Pancreas (tissue), 10 donors: ENCODE measurements around the gene CHD2. TPM values are rescaled to one million over a fixed set of nuclear protein-coding genes. Genes with fewer than 3 reads are reported as not detected.

ENCODE experiments used
- ATAC-seq, 4 donors: fragments of 200-7000 bp; cut with Tn5 transposase; one replicate each; pipeline versions ENCODE4 v1.8.0 to v1.9.1; 2020; ENCODE audit warnings: mild to moderate bottlenecking in 4 of 4, moderate library complexity in 4 of 4
- DNase-seq, 6 donors: peaks; one replicate each; pipeline ENCODE4 v3.0.0-alpha.2; 2020
- FAIRE-seq: peaks from 2 replicates; lab custom pipeline; 2012; peaks lifted over from hg19 to GRCh38; lab: Jason Lieb, UNC
- H3K27ac ChIP-seq, 4 donors: fragments of 200-600 bp; sonication (generic); 1 replicate in 3 of 4; 2 replicates in 1 of 4; pipeline versions ENCODE4 v1.5.0 to v1.8.0; 2020
- H3K27me3 ChIP-seq, 4 donors: fragments of 200-600 bp; one replicate each; pipeline ENCODE4 v1.8.0; 2021
- H3K36me3 ChIP-seq, 3 donors: fragments of 200-600 bp; sonication (generic) in 1 of 3; one replicate each; pipeline versions ENCODE4 v1.5.0 to v1.8.0; 2020 to 2021
- H3K4me1 ChIP-seq, 3 donors: fragments of 200-600 bp; one replicate each; pipeline ENCODE4 v1.8.0; 2021
- H3K4me3 ChIP-seq, 4 donors: fragments of 200-600 bp; sonication (generic) in 2 of 4; one replicate each; pipeline versions ENCODE4 v1.5.0 to v1.8.0; 2020 to 2021
- H3K9me3 ChIP-seq, 4 donors: fragments of 200-600 bp; one replicate each; pipeline ENCODE4 v1.8.0; 2021
- WGBS, 2 donors: extraction: QIAGEN DNeasy Blood & Tissue Kit; methylation state at CpG; one replicate each; pipeline ENCODE4 v1.1.7; 2013; 5-methylcytosine and 5-hydroxymethylcytosine counted together
- intact Hi-C, 3 donors: fragments of 100-400 bp; cut with DNase I; formaldehyde crosslinking; loops; one replicate each; pipeline versions ENCODE4 v1.11.1 to v1.14.2; 2022
- polyA plus RNA-seq, 2 donors: library from polyadenylated mRNA; stranded (reverse); fragments of 200-250 nt; gene quantifications; one replicate each; pipeline ENCODE4 v1.2.3, GENCODE V29; 2013
- total RNA-seq, 6 donors: library from RNA; stranded (reverse); fragmentation: NEBNext Ultra II Directional in 4 of 6; extraction: Animal tissue kit (Norgen Biotek cat#: 25700) in 4 of 6; gene quantifications; one replicate each; pipeline versions ENCODE4 v1.2.1 to v1.2.4, GENCODE V29; 2021 to 2023
- TF ChIP-seq, protein P1 (sequence below), 4 donors: fragments of 200-600 bp; sonication (generic) in 3 of 4; IDR thresholded peaks; one replicate each; pipeline versions ENCODE4 v1.5.0 to v1.8.0; 2021; ENCODE audit warnings: antibody characterized with exemption in 4 of 4
- donor health status: healthy with polysubstance abuse.
- donor health status: DM: no; HTN: no; CAD: no; lungs with moderate emphysema.
- donor health status: DM: no; HTN: no; CAD: no.
- donor health status: control.
- donor health status: control.
- donor health status: Bipolar disorder and iron deficiency.
- donor health status: DM: yes; HTN: yes; CAD: no.
- donor health status: DM: no; HTN: no; CAD: no.
- donor health status: DM: no; HTN: no; CAD: no.
- donor health status: DM: yes; HTN: yes; CAD: no.

CHD2 gene
- total and polyA plus RNA-seq, 8 donors = 27.7 to 86.3 (median 44.0) TPM

DNA sequence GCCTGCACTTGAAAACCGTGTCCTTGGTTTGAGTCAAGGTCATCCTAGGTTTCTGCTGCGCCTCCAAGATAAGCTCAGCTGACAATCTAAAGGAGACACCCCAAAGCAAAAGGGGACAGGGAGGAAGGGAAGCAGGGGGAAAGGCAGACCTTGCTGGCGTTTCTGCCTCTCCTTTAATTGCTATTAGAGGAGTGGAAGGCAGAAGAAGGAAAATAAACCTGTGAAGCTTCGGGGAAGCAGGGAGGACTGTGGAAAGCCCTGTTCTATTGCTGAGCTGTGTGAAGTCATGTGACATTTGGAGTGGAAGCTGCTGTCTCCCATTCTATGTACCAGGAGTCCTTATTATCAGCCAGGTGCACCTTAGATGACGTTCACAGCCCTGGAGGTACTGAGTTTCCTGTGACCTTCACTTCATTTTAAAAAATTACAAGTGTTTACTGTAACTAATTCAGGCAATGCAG, 21.5 kb upstream of the CHD2 start:
- no peaks in the 10 kb centered on the region for H3K27me3 ChIP-seq
- H3K27ac ChIP-seq = peak overlapping the region; percentile 46 to 96 (median 66)
- 10 to 11% methylated on average over 5 of the region's 5 CpGs for WGBS, 2 donors
- H3K36me3 ChIP-seq = no peaks in the 10 kb centered on the region
- DNase-seq (peak in 1 of 6 donors; percentile 50), FAIRE-seq (no peak), ATAC-seq (peak in 3 of 4 donors; percentile 17 to 32 (median 25))
- peaks cover 17 to 27% (median 20%) of the 10 kb centered on the region in 3 donors for H3K4me1 ChIP-seq
- TF ChIP-seq, protein P1, sequence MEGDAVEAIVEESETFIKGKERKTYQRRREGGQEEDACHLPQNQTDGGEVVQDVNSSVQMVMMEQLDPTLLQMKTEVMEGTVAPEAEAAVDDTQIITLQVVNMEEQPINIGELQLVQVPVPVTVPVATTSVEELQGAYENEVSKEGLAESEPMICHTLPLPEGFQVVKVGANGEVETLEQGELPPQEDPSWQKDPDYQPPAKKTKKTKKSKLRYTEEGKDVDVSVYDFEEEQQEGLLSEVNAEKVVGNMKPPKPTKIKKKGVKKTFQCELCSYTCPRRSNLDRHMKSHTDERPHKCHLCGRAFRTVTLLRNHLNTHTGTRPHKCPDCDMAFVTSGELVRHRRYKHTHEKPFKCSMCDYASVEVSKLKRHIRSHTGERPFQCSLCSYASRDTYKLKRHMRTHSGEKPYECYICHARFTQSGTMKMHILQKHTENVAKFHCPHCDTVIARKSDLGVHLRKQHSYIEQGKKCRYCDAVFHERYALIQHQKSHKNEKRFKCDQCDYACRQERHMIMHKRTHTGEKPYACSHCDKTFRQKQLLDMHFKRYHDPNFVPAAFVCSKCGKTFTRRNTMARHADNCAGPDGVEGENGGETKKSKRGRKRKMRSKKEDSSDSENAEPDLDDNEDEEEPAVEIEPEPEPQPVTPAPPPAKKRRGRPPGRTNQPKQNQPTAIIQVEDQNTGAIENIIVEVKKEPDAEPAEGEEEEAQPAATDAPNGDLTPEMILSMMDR (IDR thresholded peaks at IDR 0.05) = no peak
- H3K4me3 ChIP-seq = no peak overlapping the region
- no peaks in the 10 kb centered on the region for H3K9me3 ChIP-seq
- intact Hi-C loops = loop anchor here in 1 of 3 donors (10.0 kb wide), 1 partner anchor 64 kb away; no protein-coding TSS in a partner anchor

GRCh38 chr15:92879949-92880725, 20.0 kb upstream of the CHD2 start:
- Histone ChIP-seq H3K27ac (peak overlapping the region; percentile 85 to 96 (median 88)), H3K4me1 (peaks cover 17 to 27% (median 20%) of the 10 kb centered on the region in 3 donors), H3K9me3 (no peaks in the 10 kb centered on the region), H3K4me3 (no peak overlapping the region), H3K36me3 (no peaks in the 10 kb centered on the region), H3K27me3 (no peaks in the 10 kb centered on the region)
- DNase-seq (no peak), ATAC-seq (no peak), FAIRE-seq (no peak)
- WGBS, 2 donors = 95 to 96% methylated on average over 7 of the region's 7 CpGs
- intact Hi-C loops = loop anchor here in 1 of 3 donors (10.0 kb wide), 1 partner anchor 65 kb away; no protein-coding TSS in a partner anchor
- TF ChIP-seq, protein P1 (IDR thresholded peaks at IDR 0.05) = no peak

DNA sequence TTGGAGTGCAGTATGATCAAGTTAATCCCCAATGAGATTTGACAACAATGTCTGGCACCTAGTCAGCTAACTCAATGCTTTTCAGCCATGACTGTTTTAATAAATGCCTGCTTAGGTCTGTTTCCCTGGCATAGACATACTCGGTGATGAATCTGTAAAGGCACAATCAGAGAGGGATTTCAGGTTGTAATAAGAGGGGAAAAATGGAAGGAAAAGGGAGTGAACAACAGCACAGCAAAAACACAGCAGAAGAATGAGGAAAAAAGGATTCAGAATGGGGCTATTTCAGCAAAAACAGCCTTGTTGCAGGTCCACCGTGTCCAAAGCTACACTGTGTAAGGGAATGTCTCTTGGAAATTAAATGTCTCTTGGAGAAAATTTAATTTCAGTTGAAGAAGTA, 19.3 kb upstream of the CHD2 start:
- intact Hi-C loops = no loop called here
- FAIRE-seq (no peak), DNase-seq (no peak), ATAC-seq (no peak)
- no peaks in the 10 kb centered on the region for H3K9me3 ChIP-seq
- H3K4me1 ChIP-seq = peaks cover 17 to 27% (median 22%) of the 10 kb centered on the region in 3 donors
- peaks cover 0 to 2% (median 0%) of the 10 kb centered on the region in 3 donors for H3K36me3 ChIP-seq
- H3K27ac ChIP-seq = peak overlapping the region; percentile 85 to 96 (median 88)
- TF ChIP-seq, protein P1 (IDR thresholded peaks at IDR 0.05) = no peak
- H3K4me3 ChIP-seq = no peak overlapping the region
- 32 to 39% methylated on average over 2 of the region's 2 CpGs for WGBS, 2 donors
- H3K27me3 ChIP-seq = no peaks in the 10 kb centered on the region

DNA sequence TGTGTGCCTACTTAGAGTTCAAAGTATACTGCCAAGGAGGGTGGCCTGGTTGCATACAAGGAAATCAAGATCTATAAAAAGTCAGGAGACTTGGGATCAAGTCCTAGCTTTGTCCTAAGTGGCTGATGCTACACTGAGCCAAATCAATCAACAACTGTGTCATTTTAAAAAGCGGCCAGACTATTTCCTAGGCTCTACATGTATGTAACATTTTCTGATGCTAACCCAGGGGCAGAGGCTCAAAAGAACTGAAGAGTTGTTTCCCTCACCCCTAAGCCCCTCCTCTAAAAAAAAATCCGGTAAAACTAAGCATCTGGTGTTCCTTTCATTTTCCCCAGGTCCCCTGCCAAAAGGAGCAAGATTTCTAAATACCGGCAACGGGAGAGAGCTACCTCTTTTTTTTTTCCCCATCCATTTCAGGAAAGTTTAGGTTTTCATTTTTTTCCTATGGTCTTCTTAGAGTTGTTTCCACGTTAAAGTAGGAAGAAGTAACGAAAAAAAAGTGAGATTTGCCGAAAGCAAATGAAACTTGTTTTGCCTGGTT, 18.8 kb upstream of the CHD2 start:
- Histone ChIP-seq H3K27ac (peak overlapping the region; percentile 85 to 96 (median 88)), H3K36me3 (peaks cover 0 to 6% (median 0%) of the 10 kb centered on the region in 3 donors), H3K4me3 (peak overlapping the region in 2 of 4 donors; percentile 31 to 38), H3K9me3 (no peaks in the 10 kb centered on the region), H3K4me1 (peaks cover 20 to 30% (median 25%) of the 10 kb centered on the region in 3 donors), H3K27me3 (no peaks in the 10 kb centered on the region)
- TF ChIP-seq, protein P1 (IDR thresholded peaks at IDR 0.05) = no peak
- intact Hi-C loops = no loop called here
- peak in 1 of 6 donors; percentile 52 for DNase-seq
- WGBS, 2 donors = 5 to 12% methylated on average over 7 of the region's 7 CpGs
- peak; percentile 26 for FAIRE-seq
- peak; percentile 0 to 24 (median 12) for ATAC-seq
